Fibroblast of skin of abdomen (primary cell): ENCODE results near the gene KIF13A.

Experiments
- DNase-seq: peaks from one replicate; pipeline ENCODE4 v3.0.0-alpha.2; 2013

Gene KIF13A

GRCh38 chr6:17714879-17715851 lies 272.3 kb downstream of the KIF13A start:
- DNase-seq = peak; percentile 96

- DNase-seq = peak; percentile 28
These were observed 273.3 kb downstream of the KIF13A start for GRCh38 chr6:17714177-17714576.

GRCh38 chr6:17712576-17712975 lies 274.9 kb downstream of the KIF13A start:
- no peak for DNase-seq

GRCh38 chr6:17710331-17710730 lies 277.1 kb downstream of the KIF13A start:
- DNase-seq = peak; percentile 40

- no peak for DNase-seq
These were observed 278.0 kb downstream of the KIF13A start for GRCh38 chr6:17709476-17709875.
